Measurements from ENCODE around the gene ALG3.
"Not testable (repeated sequence)": the region's sequence is repeated elsewhere in the genome, so short reads cannot be mapped to it uniquely, and the experiment has no call there.

The ALG3 gene

DNA sequence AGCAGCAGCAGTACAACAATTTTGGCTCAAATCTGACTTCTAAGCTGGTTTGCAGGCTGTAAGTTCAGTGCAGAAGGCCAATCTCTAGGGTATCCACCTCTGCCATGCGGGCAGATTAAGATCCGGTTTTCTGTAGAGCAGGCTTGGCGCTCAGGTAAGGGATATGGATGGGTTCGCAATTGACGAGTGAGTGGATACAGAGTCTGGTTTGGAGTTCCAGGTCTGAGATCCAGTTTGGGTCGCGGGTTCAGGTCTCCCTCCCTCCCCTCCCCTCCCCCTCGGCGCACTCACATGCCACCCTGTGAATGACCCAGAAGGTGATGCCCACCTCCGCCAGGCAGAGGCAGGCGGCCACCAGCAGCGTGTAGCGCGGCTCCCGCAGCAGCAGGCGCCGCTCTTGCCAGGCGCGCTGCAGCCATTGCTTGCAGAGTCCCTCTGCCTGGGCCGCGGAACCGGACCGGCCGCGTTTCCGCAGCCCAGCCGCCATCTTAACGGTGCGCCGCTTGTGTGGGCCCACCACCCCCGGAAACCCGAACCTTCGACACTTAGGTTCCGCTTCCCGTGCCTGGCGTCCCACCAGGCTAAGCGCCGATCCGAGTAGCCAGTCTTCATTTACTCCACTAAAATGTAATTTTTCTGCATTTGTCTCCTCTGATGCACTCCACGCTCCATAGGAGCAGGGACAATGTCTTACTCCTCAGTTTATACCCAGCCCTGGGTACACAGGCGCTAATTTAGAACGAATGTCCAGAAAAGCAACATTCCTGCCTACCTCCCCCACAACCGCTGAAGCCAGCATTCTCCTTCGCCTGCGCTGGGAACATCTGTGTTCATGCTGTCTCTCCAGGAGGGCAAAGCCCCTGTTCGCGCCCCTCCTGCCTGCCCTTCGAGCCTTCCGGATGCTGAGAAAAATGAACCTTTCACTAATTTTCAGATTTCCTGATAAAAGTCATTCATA is at the start of gene ALG3:
Gene ALG3 (minus strand): TSS at position 509 of the 958 bp plus-strand sequence. CDS start 22 bp downstream, at position 487.
- peak; percentile 89 for DNase-seq

DNA sequence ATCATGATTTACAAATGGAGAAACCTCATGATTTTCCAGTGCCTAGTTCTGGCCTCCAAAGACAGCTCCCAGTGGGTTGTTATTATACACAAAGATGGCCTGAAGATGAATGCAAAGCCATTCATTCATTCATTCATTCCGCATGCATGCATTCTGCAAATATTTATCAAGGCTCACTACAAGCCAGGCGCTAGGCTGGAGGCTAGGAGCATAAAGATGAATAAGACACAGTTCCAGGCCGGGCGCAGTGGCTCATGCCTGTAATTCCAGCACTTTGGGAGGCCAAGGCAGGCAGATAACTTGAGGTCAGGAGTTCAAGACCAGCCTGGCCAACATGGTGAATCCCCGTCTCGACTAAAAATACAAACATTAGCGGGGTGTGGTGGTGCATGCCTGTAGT is 47.9 kb upstream of the ALG3 start:
- DNase-seq: no peak

DNA sequence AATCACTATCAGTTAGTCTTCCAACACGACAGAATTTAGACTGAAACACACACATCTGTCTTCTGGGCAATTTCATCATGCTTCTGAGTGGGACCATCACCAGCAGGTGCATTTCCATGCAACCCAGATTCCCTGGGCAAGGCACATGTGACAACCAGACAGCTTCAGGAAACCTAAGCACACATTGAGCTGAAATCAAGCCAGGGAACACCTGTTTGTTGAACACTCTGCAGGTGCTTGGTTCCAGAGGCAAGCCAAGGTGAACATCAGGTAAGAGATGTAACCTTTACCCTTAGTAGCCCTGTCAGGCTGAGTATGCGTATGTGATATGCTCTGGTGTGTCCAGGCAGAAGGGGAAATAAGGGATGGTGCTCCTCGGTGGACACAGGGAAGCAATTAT is 47.0 kb upstream of the ALG3 start:
- DNase-seq: no peak

DNA sequence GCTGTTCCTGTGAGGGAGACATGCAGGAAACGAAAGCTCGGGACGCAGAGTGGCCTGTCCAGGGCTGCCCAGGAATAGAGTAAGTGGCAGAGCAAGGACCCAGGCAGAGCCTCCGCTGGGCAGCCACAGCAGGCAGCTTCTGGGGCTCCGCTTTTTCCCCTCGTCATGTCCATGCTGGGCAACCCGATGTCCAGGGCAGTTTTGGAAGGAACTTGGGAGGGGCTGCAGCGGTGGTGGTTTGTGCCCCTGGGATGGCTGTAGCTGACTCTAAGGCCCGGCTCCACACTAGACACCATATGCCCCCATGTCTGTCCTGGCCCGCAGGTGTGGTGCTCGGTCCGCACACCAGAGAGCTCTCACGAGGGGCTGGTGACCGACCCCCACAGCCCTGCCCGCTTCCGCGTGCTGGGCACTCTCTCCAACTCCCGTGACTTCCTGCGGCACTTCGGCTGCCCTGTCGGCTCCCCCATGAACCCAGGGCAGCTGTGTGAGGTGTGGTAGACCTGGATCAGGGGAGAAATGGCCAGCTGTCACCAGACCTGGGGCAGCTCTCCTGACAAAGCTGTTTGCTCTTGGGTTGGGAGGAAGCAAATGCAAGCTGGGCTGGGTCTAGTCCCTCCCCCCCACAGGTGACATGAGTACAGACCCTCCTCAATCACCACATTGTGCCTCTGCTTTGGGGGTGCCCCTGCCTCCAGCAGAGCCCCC is 43.1 kb upstream of the ALG3 start:
- DNase-seq: no peak

DNA sequence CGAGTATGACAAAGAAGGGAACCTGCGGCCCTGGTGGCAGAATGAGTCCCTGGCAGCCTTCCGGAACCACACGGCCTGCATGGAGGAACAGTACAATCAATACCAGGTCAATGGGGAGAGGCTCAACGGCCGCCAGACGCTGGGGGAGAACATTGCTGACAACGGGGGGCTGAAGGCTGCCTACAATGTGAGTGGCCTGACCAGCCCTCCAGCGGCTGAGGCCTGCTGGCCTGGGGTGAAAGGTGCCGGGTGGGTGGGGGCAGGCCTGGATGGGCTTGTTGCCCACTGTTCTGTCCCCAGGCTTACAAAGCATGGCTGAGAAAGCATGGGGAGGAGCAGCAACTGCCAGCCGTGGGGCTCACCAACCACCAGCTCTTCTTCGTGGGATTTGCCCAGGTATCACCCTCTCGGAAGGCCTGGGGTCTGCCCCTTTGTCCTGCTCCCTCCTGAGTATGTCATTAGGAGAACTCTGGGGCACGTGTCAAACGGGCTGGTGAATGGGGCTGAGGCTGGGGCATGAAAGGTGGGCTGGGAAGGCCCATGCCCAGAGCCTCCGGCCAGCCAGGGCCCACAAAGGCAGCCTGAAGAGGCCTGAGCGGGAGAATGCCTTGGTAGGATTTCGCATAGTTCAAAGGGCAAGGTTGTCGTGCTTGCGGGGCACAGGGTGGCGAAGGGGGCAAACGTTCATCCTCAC is 42.4 kb upstream of the ALG3 start:
- DNase-seq: no peak

DNA sequence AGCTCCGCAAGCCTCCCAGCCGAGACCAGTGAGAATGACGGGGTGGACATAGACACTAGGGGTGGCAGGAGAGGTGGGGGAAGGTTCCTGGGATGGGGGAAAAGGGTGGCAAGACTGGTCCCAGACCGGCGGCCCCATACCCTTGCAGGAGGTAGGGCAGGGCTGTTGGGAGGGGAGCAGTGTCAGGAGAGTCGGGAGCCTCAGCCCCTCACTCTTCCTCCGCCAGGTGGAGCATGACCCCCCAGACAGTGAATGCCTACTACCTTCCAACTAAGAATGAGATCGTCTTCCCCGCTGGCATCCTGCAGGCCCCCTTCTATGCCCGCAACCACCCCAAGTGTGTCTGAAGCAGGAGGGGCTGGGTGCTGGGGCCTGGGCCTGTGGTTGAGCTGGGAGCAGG is 41.6 kb upstream of the ALG3 start:
- no peak for DNase-seq

DNA sequence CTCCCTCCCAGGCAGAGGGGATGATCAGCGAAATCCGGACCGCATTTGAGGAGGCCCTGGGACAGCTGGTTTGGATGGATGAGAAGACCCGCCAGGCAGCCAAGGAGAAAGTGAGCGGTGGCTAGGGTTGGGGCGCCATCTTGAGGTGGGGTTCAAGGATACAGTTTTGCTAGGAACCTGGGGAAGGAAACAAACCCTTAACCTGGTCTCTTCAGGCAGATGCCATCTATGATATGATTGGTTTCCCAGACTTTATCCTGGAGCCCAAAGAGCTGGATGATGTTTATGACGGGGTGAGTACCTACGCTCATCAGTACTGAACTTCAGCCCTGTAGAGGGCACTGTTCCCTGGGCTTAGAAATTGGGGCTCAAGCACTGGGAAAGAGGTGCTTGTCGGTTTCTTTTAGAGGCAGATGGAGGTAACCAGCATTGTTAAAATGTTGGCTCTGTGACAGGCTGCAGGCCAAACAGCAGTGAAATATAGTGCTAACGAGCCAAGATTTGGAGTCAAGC is 40.7 kb upstream of the ALG3 start:
- peak; percentile 60 for DNase-seq

DNA sequence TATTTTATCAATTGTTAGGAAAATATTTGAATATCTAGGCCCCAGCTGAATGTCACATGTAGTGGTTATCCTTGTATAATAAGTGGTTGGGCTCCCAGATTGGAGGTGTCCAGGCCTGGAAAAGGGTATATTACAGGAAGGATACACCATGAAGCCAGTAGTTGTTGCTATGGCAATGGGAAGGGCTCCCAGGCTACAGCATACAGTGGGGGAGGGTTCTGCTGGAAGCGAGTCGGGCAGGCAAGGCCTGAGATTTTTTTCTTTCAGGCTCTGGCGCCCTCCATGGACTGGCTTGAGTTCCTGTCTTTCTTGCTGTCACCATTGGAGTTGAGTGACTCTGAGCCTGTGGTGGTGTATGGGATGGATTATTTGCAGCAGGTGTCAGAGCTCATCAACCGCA is 35.9 kb upstream of the ALG3 start:
- peak; percentile 10 for DNase-seq

DNA sequence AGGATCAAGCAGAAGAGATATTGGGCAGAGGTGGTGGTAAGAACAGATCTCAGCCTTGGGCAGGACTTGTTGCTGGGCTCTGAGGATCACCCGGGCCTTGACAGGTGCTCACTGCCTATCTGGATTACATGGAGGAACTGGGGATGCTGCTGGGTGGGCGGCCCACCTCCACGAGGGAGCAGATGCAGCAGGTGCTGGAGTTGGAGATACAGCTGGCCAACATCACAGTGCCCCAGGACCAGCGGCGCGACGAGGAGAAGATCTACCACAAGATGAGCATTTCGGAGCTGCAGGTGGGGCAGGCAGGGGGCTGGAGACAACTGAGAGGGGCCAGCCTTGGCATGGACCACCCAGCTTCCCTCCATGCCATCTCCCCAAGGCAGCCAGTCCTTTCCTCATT is 34.9 kb upstream of the ALG3 start:
- DNase-seq: no peak

DNA sequence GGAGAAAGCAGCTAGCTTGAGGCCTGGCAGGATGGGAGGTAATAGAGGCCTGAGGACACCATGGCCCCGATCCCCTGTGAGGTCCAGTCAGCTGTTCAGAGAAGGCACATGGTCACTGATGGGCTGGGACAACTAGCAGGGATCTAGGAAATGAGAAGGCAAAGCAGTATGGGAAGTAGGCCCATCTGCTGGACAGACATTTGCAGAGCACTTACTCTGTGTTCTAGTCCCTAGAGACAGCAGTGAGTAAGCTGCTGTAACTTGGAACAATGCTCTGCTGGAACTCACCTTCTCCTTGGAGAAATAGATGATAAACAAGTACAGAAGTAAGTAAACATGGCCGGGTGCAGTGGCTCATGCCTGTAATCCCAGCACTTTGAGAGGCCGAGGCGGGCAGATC is 34.2 kb upstream of the ALG3 start:
- no peak for DNase-seq

DNA sequence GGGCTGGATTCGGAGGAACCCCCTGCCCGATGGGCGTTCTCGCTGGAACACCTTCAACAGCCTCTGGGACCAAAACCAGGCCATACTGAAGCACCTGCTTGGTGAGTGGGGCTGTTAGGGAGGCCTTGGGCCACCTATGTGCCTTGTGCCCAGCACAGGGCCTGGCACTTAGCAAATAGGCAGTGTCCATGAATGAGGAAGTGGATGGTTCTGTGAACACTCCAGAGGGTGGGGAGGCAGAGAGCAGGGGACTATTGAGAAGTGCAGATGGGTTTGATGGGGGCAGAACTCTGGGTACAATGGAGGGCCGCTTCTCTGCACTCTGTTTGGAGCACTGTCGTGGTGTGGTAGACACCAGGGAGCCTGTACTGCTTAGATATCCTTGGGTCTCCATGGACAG is 28.6 kb upstream of the ALG3 start:
- no peak for DNase-seq

DNA sequence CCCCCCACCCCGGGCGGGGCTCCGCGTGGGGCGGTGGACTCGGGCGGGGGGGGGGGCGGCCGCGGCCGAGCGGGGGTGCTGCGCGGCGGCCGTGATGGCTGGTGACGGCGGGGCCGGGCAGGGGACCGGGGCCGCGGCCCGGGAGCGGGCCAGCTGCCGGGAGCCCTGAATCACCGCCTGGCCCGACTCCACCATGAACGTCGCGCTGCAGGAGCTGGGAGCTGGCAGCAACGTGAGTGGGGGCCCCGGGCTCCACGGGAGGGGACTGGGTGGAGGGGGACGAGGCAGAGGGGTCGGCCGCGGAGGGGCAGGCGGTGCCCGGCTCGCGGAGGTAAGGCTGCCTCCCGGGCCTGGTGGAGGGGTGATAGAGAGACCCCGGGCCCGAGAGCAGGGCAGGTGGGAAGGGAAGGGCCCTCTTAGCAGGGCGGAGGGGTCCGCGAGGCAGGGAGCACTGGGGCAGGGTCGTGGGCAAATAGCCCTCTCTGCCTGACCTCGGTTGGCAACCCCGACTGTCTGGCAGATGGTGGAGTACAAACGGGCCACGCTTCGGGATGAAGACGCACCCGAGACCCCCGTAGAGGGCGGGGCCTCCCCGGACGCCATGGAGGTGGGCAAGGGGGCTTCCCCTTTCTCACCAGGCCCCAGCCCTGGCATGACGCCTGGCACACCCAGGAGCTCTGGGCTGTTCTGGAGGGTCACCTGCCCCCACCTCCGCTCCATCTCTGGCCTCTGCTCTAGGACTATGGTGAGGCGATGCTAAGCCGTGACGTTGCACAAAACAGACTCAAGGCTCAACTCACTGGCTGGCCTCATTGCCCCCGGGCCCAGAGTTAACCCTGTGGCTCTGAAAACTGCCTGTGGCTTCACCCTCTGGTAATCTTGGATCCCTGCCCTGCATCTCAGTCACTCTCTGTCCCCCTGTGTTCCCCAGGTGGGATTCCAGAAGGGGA is 27.5 kb upstream of the ALG3 start, which contains the start of gene ECE2:
Gene ECE2 (plus strand): TSS at position 62 of the 950 bp plus-strand sequence. CDS start 132 bp downstream, at position 194.
- DNase-seq: no peak

DNA sequence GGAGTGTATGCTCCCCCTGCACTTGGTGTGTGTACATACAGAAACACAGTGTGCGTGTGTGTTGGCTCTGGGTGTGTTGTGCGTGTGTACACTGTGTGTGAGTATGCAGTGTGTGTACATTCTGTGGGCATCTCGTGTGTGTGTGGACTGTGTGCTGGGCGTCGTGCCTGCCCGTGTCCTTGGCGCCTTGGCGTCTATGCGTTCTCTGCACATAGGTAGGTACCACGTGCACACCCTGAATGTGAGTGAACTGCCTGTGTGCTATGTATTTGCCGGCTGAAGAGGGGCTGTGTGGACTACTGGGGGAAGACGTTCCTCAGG is 26.6 kb upstream of the ALG3 start:
- DNase-seq: no peak

DNA sequence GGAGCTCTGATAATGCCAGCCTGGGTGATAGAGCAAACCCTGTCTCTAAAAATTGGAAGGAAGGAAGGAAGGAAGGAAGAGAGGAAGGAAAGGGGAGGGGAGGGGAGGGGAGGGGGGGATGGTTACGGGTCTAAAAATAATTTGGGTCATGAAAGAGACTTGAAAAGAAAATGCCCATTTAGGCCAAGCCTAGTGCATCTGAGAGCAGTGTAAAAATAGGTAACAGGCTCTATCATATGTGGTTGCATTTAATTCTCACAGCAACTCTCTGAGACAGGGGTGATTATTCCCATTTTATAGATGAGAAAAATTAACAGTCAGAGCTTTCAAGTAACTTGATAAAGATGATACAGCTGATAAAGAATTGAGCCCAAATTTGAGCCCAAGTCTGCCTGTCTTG is 23.5 kb upstream of the ALG3 start:
- no peak for DNase-seq

DNA sequence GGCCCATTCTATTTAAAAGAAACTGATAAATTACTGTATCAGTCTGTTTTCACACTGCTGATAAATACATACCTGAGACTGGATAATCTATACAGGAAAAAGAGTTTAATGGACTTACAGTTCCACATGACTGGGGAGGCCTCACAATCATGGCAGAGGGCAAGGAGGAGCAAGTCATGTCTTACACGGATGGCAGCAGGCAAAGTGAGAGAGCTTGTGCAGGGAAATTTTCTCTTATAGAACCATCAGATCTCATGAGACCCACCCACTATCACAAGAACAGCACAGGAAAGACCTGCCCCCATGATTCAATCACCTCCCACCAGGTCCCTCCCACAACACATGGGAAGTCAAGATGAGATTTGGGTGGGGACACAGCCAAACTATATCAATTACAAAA is 18.5 kb upstream of the ALG3 start:
- not testable (repeated sequence) for DNase-seq

DNA sequence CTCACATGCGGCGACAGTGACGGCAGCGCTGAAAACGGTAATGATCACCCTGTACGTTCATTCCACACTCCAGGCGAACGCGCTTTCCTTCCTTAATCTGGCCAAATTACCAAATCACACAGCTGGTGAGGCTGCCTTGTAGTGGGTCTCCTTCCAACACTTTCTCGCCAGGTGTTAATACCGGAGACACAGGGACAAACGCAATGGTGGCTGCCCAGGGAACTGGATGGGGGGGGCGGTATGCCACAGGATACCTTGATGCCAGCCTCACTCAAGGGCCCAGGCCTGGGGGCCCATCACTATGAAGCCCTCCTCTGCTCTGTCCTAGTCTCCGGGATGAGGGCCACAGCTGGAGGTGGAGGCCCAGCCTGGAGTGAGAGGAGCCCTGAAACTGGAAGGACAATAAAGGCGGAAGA is 14.0 kb upstream of the ALG3 start:
- DNase-seq: no peak

DNA sequence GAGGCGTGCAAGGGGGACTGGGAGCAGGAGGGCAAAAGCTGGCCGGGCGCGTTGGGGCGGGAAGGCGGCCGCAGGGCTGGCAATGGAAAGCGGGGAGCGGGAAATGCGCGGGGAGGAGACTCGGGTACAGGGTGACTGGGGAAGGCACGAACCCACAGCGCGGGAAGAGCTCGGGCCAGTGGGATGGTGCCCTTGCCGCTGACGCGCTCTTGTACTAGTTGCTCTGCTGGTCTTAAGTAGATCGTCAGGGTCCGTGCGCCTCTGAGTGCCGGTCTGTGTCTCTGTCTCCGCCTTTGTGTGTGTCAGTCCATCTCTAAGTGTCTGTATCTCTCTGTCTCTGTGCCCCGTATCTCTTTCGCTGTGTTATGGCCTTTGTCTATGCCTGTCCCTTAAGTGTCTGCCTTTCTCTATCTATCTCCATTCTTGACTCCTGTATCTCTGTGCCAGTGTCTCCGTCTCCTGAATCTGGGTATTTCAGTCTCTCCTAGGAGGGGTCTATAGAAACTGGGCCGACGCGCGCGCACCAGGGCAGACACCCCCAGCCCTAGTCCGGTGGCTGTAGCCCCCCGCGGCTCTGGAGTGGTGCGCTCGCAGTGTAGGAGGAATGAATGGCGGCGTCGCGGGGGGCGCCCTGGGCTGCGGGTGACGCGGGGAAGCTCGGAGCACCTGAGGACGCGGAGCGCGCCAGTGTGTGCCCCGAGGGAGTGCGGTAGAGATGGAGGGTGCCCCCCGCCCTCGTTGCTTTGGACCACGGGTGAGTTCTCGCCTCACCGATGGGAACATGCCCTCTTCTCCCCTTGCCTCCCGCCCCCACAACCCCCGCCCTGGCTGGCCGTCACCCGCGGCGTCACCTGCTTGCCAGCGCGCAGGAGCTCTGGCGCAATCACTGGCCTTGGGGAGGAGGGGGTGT is 13.3 kb upstream of the ALG3 start:
- no peak for DNase-seq

DNA sequence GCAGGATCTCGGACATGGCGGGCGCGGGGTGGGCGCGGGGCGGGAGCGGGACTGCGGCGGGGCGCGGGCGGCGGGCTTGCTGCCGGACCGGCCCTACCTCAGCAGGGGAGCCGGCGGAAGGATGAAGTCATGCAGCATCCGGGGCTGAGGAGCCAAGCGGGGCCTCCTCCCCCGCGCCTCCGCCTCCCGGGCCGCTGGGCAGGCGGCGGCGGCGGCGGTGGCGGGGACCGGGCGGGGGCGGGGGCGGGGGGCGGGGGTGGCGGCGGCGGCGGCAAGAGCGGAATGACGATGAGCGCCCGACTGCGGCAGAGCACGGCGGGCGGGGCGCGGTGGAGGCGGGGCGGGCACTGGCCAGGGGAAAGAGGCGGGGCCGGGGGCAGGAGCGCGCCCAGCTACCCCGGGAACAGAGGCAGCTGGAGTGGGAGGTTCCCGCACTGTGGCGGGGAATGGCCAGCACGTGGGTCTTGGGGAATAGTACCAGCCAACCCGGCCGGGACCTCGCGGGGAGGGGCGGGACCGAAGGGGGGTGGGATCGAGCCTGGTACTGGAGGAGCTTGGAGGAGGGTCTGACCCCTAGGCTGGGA is 12.6 kb upstream of the ALG3 start, which contains the start of gene CAMK2N2:
Gene CAMK2N2 (minus strand): TSS at position 284 of the 584 bp plus-strand sequence. CDS start 268 bp downstream, at position 16.
- peak; percentile 71 for DNase-seq

DNA sequence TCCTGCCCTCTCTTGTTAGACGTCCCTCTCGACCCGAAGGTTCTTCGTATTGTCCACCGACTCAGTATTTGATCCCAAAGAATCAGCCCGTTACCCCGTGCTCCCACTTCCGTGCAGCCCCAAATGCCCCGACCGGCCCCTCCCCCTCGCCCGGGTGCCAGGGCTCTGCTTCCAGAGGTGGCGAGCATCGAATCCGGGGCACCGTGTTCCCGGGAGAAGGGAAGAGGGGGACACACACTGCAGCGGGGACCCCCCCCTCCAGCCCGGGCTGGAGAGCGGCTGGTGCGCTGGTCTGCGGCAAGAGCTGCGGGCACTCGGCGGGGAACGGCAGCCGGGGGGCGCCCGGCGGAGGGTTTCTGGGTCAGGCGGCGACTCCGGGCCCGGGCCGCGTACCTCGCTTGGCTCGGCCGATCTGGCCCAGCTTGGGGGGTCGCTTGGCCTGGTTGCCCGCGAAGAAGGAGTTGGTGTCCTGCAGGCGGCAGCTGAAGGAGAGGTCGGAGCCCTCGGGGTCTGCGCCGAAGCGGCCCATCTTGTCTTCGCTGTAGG is 12.0 kb upstream of the ALG3 start:
- DNase-seq: no peak

Measured in CD4-positive, alpha-beta T cell treated with Interleukin-21 for 1 hour (primary cell).